Prostate gland (tissue), 2 donors: ENCODE results near the gene TPR. TPM values are rescaled to one million over a fixed set of nuclear protein-coding genes. Genes with fewer than 3 reads are reported as not detected.

Experiments
- DNase-seq: peaks from one replicate; pipeline ENCODE4 v3.0.0-alpha.2; 2019; ENCODE audit warnings: low spot score
- H3K27ac ChIP-seq, 2 donors: fragments of 200-600 bp; sonication (generic); 2 replicates each; pipeline ENCODE4 v1.5.1; 2017 to 2019
- H3K27me3 ChIP-seq: fragments of 200-600 bp; sonication (generic); replicated peaks from 2 replicates; pipeline ENCODE4 v1.5.1; 2019; ENCODE audit not compliant: insufficient read depth
- H3K36me3 ChIP-seq, 2 donors: fragments of 200-600 bp; sonication (generic); 1 replicate in 1 of 2; 2 replicates in 1 of 2; pipeline versions ENCODE4 v1.5.1 to v1.8.1; 2017 to 2019
- H3K4me1 ChIP-seq: fragments of 200-600 bp; sonication (generic); replicated peaks from 2 replicates; pipeline ENCODE4 v1.5.1; 2019
- H3K4me3 ChIP-seq, 2 donors: fragments of 200-600 bp; sonication (generic); 2 replicates each; pipeline ENCODE4 v1.5.1; 2017 to 2019
- H3K9me3 ChIP-seq: fragments of 200-600 bp; sonication (generic); 2 replicates; pipeline ENCODE4 v1.5.1; 2017
- POLR2A ChIP-seq: fragments of 450-650 bp; IDR thresholded peaks from one replicate; pipeline ENCODE4 v1.6.1; 2016; ENCODE audit warnings: antibody characterized with exemption, mild to moderate bottlenecking
- POLR2AphosphoS5 ChIP-seq: sonication (generic); formaldehyde crosslinking; IDR thresholded peaks from one replicate; pipeline ENCODE4 v1.6.1; 2017; ENCODE audit warnings: antibody characterized with exemption
- WGBS: methylation state at CpG from one replicate; pipeline ENCODE4 v1.1.5; 2018; 5-methylcytosine and 5-hydroxymethylcytosine counted together
- intact Hi-C: fragments of 100-400 bp; cut with DNase I; formaldehyde crosslinking; loops from one replicate; pipeline ENCODE4 v1.14.2; 2022
- total RNA-seq, 2 donors: library from RNA; depleted of rRNA; stranded (reverse); fragments of >200 nt; gene quantifications; one replicate each; pipeline ENCODE4 v1.1.0, GENCODE V29; 2016
- TF ChIP-seq, protein P1 (sequence below), 4 experiments: fragments of 200-600 bp in 2 of 4; fragments of 450-650 bp in 2 of 4; sonication (generic) in 2 of 4; IDR thresholded peaks; 1 replicate in 3 of 4; 2 replicates in 1 of 4; pipeline ENCODE4 v1.5.1; 2016 to 2019; ENCODE audit warnings: antibody characterized with exemption in 4 of 4, mild to moderate bottlenecking in 2 of 4, moderate library complexity in 2 of 4

Gene TPR
- total RNA-seq: 100 to 1,000 TPM in 1 of 2 donors, 10 to 100 TPM in 1; 46.7 to 110 TPM

DNA sequence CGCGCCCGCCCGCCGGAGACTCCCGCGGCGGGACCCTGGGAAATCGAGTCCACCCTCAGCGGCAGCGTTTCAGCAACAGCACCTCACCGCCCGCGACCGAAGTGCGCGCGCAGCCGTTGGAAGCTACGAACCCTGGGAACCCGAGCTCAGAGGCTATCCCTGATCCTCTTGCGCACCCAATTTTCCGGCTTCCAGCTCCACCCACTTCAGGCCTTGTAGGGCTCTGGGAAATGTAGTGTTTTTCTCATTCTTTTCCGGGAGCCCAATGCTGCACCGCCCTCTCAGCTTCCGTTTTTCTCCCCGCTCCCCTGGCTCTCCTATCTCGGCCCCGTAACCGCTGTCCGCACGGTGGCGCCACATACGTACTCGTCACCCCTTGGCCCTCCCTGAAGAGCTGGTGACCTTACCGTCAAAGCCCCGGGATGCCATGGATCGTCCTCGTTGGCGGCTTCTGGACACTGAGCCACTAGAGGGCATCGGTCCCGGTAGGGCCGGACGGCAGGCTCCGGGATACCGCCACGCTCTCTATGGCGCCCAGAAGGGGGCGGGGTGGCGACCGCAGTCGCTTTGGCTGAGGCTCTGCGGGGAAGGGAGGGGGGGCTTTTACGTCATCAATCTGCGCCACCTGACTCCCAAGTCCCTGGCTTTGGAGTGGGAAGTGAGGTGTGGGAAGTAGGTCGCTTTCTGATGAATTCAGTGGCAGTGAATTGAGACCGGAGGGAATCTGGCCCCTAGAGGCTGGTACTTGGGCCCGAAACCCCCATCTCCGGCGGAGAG lies at the start of gene TPR, which contains the start of gene ODR4:
TPR (minus strand) TSS at position 102 of the 777 bp plus-strand sequence. CDS start 225 bp downstream, outside the sequence.
ODR4 (plus strand) TSS at position 687 of the 777 bp plus-strand sequence. CDS start 3,948 bp downstream, outside the sequence.
- intact Hi-C loops: no loop called here

DNA sequence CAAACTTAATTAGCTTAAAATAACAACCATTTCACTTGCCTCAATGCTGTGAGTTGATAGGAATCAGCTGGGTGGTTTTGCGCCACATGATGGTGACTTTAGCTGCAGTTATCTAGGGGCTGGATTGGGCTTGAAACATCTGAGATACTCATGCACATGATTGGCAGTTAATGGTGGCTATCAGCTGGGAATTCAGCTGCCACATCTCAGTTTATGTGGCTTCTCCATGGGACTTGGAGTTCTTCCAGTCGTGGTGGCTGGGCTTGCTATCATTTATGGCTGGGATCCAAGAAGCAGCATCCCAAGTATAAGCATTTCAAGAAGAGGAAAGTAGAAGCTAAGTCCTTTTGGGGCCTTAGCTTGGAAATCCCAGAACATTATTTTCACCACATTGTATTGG lies 49.5 kb upstream of the TPR start:
- no peak overlapping the region for H3K27ac ChIP-seq
- no peaks in the 10 kb centered on the region for H3K27me3 ChIP-seq
- H3K4me1 ChIP-seq: no peaks in the 10 kb centered on the region
- no peaks in the 10 kb centered on the region for H3K36me3 ChIP-seq
- intact Hi-C loops: no loop called here
- DNase-seq: no peak
- TF ChIP-seq POLR2AphosphoS5: no peak
- no peak for TF ChIP-seq POLR2A
- TF ChIP-seq, protein P1, sequence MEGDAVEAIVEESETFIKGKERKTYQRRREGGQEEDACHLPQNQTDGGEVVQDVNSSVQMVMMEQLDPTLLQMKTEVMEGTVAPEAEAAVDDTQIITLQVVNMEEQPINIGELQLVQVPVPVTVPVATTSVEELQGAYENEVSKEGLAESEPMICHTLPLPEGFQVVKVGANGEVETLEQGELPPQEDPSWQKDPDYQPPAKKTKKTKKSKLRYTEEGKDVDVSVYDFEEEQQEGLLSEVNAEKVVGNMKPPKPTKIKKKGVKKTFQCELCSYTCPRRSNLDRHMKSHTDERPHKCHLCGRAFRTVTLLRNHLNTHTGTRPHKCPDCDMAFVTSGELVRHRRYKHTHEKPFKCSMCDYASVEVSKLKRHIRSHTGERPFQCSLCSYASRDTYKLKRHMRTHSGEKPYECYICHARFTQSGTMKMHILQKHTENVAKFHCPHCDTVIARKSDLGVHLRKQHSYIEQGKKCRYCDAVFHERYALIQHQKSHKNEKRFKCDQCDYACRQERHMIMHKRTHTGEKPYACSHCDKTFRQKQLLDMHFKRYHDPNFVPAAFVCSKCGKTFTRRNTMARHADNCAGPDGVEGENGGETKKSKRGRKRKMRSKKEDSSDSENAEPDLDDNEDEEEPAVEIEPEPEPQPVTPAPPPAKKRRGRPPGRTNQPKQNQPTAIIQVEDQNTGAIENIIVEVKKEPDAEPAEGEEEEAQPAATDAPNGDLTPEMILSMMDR (IDR thresholded peaks at IDR 0.05): no peak
- H3K9me3 ChIP-seq: no peaks in the 10 kb centered on the region
- no peak overlapping the region for H3K4me3 ChIP-seq
- WGBS: 40% methylated on average over 2 of the region's 2 CpGs

More for the DNA sequence above, at the start of gene TPR, which contains the start of gene ODR4:
- peak within 1 kb of the TSS; percentile 98 for H3K27ac ChIP-seq
- under 1% methylated on average over 60 of the region's 60 CpGs for WGBS
- H3K4me1 ChIP-seq: no peaks in the 10 kb centered on the region
- peak; percentile 91 for TF ChIP-seq POLR2AphosphoS5
- peak; percentile 88 for TF ChIP-seq POLR2A
- TF ChIP-seq, protein P1 (IDR thresholded peaks at IDR 0.05): peak; percentile 83 to 98 (median 98)
- H3K9me3 ChIP-seq: no peaks in the 10 kb centered on the region
- peak within 1 kb of the TSS; percentile 69 to 79 for H3K4me3 ChIP-seq
- no peaks in the 10 kb centered on the region for H3K27me3 ChIP-seq
- no peaks in the 10 kb centered on the region for H3K36me3 ChIP-seq
- DNase-seq: peak; percentile 97

DNA sequence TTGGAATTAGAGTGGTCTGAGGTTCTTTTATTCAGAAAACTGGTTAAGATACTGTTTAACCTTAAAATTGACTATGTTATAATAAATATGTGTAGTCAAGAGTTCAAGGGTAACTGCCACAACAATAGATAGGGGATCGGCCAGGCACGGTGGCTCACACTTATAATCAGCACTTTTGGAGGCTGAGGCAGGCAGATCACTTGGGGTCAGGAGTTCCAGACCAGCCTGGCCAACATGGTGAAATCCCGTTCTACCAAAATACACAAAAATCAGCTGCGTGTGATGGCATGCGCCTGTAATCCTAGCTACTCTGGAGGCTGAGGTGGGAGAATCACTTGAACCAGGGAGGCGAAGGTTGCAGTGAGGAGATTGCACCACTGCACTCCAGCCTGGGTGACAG lies 46.4 kb upstream of the TPR start:
- Histone ChIP-seq H3K4me3 (no peak overlapping the region), H3K9me3 (no peaks in the 10 kb centered on the region), H3K27me3 (no peaks in the 10 kb centered on the region), H3K4me1 (no peaks in the 10 kb centered on the region), H3K27ac (no peak overlapping the region), H3K36me3 (no peaks in the 10 kb centered on the region)
- intact Hi-C loops: no loop called here
- TF ChIP-seq POLR2A (no peak), POLR2AphosphoS5 (no peak)
- TF ChIP-seq, protein P1 (IDR thresholded peaks at IDR 0.05): no peak
- no peak for DNase-seq
- WGBS: 93% methylated on average over 6 of the region's 6 CpGs

DNA sequence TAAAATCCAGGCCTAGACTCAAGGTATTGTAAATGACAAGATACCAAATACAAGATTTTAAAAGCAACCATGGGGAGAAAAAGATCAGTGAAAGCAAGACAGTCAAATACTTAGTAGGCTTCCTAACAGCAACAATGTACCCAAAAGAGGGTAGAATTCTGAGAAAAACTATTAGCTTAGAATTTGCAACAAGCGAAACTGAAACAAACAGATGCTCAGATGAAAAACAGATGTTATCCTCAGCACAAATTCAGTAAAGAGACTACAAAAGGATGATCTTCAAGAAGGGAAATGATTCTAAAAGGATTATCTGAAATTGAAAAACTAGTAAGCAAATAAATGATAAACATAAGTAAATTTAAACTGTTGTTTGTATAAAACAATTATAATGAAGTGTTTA lies 45.9 kb upstream of the TPR start:
- no peak for DNase-seq

More for the DNA sequence above, 45.9 kb upstream of the TPR start:
- no peak overlapping the region for H3K27ac ChIP-seq
- no peaks in the 10 kb centered on the region for H3K4me1 ChIP-seq
- WGBS: 70% methylated on average over 1 of the region's 1 CpG
- TF ChIP-seq, protein P1 (IDR thresholded peaks at IDR 0.05): no peak
- TF ChIP-seq POLR2A (no peak), POLR2AphosphoS5 (no peak)
- intact Hi-C loops: no loop called here
- no peaks in the 10 kb centered on the region for H3K9me3 ChIP-seq
- no peak overlapping the region for H3K4me3 ChIP-seq
- H3K36me3 ChIP-seq: no peaks in the 10 kb centered on the region
- no peaks in the 10 kb centered on the region for H3K27me3 ChIP-seq
